Neural progenitor cell (in vitro differentiated cells): ENCODE measurements around the gene HSPA4. TPM values are rescaled to one million over a fixed set of nuclear protein-coding genes. Genes with fewer than 3 reads are reported as not detected.

ENCODE experiments used
- DNase-seq: peaks from one replicate; pipeline ENCODE4 v3.0.0-alpha.2; 2016; ENCODE audit warnings: low spot score
- H2AFZ ChIP-seq: fragments of 200-600 bp; sonication (generic); replicated peaks from 2 replicates; pipeline ENCODE4 v1.6.1; 2016; ENCODE audit warnings: antibody characterized with exemption
- H3F3A ChIP-seq: fragments of 200-600 bp; sonication (generic); 2 replicates; pipeline ENCODE4 v1.6.1; 2016; ENCODE audit warnings: antibody characterized with exemption, low read depth
- H3K27ac ChIP-seq: fragments of 200-600 bp; sonication (generic); 2 replicates; pipeline ENCODE4 v1.5.1; 2016; ENCODE audit warnings: mild to moderate bottlenecking
- H3K27me3 ChIP-seq: fragments of 200-600 bp; sonication (generic); 2 replicates; pipeline ENCODE4 v1.6.1; 2016; ENCODE audit warnings: mild to moderate bottlenecking, moderate library complexity
- H3K36me3 ChIP-seq: fragments of 200-600 bp; sonication (generic); 2 replicates; pipeline ENCODE4 v1.5.1; 2016
- H3K4me1 ChIP-seq: fragments of 200-600 bp; sonication (generic); 2 replicates; pipeline ENCODE4 v1.6.1; 2016; ENCODE audit warnings: mixed run types
- H3K4me2 ChIP-seq: fragments of 200-600 bp; sonication (generic); 2 replicates; pipeline ENCODE4 v1.6.1; 2016
- H3K4me3 ChIP-seq: fragments of 200-600 bp; sonication (generic); 2 replicates; pipeline ENCODE4 v1.5.1; 2016
- H3K79me2 ChIP-seq: fragments of 200-600 bp; sonication (generic); 2 replicates; pipeline ENCODE4 v1.6.1; 2016; ENCODE audit warnings: low read depth
- H3K9ac ChIP-seq: fragments of 200-600 bp; sonication (generic); 2 replicates; pipeline ENCODE4 v1.6.1; 2016
- H3K9me3 ChIP-seq: fragments of 200-600 bp; sonication (generic); 2 replicates; pipeline ENCODE4 v1.5.1; 2016; ENCODE audit warnings: low read depth
- H4K20me1 ChIP-seq: fragments of 200-600 bp; sonication (generic); 2 replicates; pipeline ENCODE4 v1.6.1; 2016; ENCODE audit warnings: low read depth
- H3K27ac Mint-ChIP-seq: 3 replicates; pipeline ENCODE4 v1.8.0; 2021; ENCODE audit warnings: mixed read lengths
- H3K27me3 Mint-ChIP-seq: 2 replicates; pipeline ENCODE4 v1.8.0; 2022; ENCODE audit warnings: low read depth, mild to moderate bottlenecking, inconsistent platforms, moderate library complexity, mixed read lengths; ENCODE audit not compliant: insufficient read depth
- H3K36me3 Mint-ChIP-seq: 3 replicates; pipeline ENCODE4 v1.8.0; 2021; ENCODE audit warnings: mixed read lengths
- H3K4me1 Mint-ChIP-seq: 3 replicates; pipeline ENCODE4 v1.8.0; 2021; ENCODE audit warnings: mixed read lengths
- H3K4me3 Mint-ChIP-seq: 3 replicates; pipeline ENCODE4 v1.8.0; 2021; ENCODE audit warnings: mild to moderate bottlenecking, moderate library complexity, mixed read lengths
- H3K9me3 Mint-ChIP-seq: 3 replicates; pipeline ENCODE4 v1.8.0; 2020; ENCODE audit warnings: mixed read lengths
- CTCF ChIP-seq: fragments of 200-600 bp; sonication (generic); IDR thresholded peaks from 2 replicates; pipeline ENCODE4 v1.5.1; 2017; ENCODE audit warnings: antibody characterized with exemption, mild to moderate bottlenecking
- EZH2 ChIP-seq: fragments of 200-600 bp; sonication (generic); IDR thresholded peaks from 2 replicates; pipeline ENCODE4 v1.6.1; 2017; ENCODE audit warnings: antibody characterized with exemption, mild to moderate bottlenecking, moderate library complexity
- EZH2phosphoT487 ChIP-seq: fragments of 200-600 bp; sonication (generic); IDR thresholded peaks from 2 replicates; pipeline ENCODE4 v1.6.1; 2017; ENCODE audit warnings: antibody characterized with exemption
- small RNA-seq: library from RNA; depleted of rRNA; stranded (forward); fragments of <200 nt; gene quantifications from one replicate; pipeline ENCODE3, GENCODE V24; 2015
- total RNA-seq: library from RNA; depleted of rRNA; stranded (reverse); fragments of >200 nt; gene quantifications from 2 replicates; pipeline ENCODE4 v1.2.3, GENCODE V29; 2015; ENCODE audit warnings: low replicate concordance

HSPA4 gene
- total RNA-seq, 1 donor from 2014 or later, result 232 TPM

GRCh38 chr5:133154274-133155075 is 102.7 kb downstream of the HSPA4 start:
- Mint-ChIP-seq H3K9me3 (no peaks in the 10 kb centered on the region), H3K27me3 (peaks cover 5% of the 10 kb centered on the region), H3K27ac (no peak overlapping the region), H3K36me3 (no peaks in the 10 kb centered on the region), H3K4me1 (peaks cover 7% of the 10 kb centered on the region), H3K4me3 (no peak overlapping the region)
- Histone ChIP-seq H3K36me3 (no peaks in the 10 kb centered on the region), H3K9me3 (no peaks in the 10 kb centered on the region), H2AFZ (no peak overlapping the region), H3K9ac (no peak overlapping the region), H3F3A (no peaks in the 10 kb centered on the region), H3K4me3 (no peak overlapping the region), H3K27ac (no peak overlapping the region), H3K4me2 (no peak overlapping the region), H4K20me1 (no peaks in the 10 kb centered on the region), H3K4me1 (no peaks in the 10 kb centered on the region), H3K27me3 (no peaks in the 10 kb centered on the region), H3K79me2 (no peaks in the 10 kb centered on the region)
- no peak for DNase-seq
- TF ChIP-seq CTCF (no peak), EZH2 (no peak), EZH2phosphoT487 (no peak)

DNA sequence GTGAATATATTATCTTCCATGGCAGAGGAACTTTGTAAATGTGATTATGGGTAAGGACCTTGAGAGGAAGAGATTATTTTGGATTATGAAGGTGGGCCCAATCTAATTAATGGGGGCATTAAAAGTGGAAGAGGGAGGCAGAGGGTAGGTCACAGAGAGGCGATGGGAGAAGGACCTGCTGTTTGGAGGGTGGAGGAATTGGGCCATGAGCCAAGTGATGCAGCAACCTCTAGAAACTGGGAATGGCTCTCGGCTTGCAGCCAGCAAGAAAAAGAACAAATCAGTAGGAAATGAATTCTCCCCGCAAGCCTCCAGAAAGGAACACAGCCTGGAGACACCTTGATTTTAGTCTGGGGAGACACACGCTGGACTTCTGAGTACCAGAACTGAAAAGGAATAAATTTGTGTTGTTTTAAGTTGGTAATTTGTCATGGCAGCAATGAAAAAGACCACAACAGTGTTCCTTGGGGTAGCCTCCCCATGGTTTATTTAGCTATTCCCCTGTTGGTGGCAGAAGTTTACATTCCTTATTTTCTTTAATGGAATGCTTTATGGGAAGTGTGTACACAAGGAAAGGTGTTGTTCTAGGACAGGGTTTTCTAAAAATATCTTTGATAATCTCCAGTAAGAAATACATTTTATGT is 103.6 kb downstream of the HSPA4 start:
- Histone ChIP-seq H3K4me2 (no peak overlapping the region), H3K27ac (no peak overlapping the region), H3K27me3 (no peaks in the 10 kb centered on the region), H3K4me3 (no peak overlapping the region), H4K20me1 (no peaks in the 10 kb centered on the region), H3K4me1 (no peaks in the 10 kb centered on the region), H2AFZ (no peak overlapping the region), H3K9ac (no peak overlapping the region), H3F3A (no peaks in the 10 kb centered on the region), H3K79me2 (no peaks in the 10 kb centered on the region), H3K36me3 (no peaks in the 10 kb centered on the region), H3K9me3 (no peaks in the 10 kb centered on the region)
- Mint-ChIP-seq H3K36me3 (no peaks in the 10 kb centered on the region), H3K4me3 (no peak overlapping the region), H3K27me3 (peaks cover 5% of the 10 kb centered on the region), H3K27ac (no peak overlapping the region), H3K9me3 (no peaks in the 10 kb centered on the region), H3K4me1 (no peaks in the 10 kb centered on the region)
- DNase-seq, result no peak
- no peak for TF ChIP-seq EZH2phosphoT487
- no peak for TF ChIP-seq CTCF
- no peak for TF ChIP-seq EZH2

Small RNAs within 50 kb of the gene (small RNA-seq; reads per million reads assigned to genes)
- gene AC113410.1 (not detected), gene AC113410.3 (not detected)

Other genes starting within 250 kb of the HSPA4 start
- gene SOWAHA, start 238.7 kb upstream of the HSPA4 start, total RNA-seq, result 0.03 TPM in 1 of 2 replicates, not detected in the other
- gene SHROOM1, start 221.4 kb upstream of the HSPA4 start, total RNA-seq, result 0.36 and 2.0 TPM in 2 replicates
- 0.46 and 0.82 TPM in 2 replicates for gene GDF9, start 185.5 kb upstream of the HSPA4 start, total RNA-seq
- gene UQCRQ, start 185.4 kb upstream of the HSPA4 start, total RNA-seq, result 45.0 and 63.1 TPM in 2 replicates
- 3.5 and 3.6 TPM in 2 replicates for gene LEAP2, start 178.3 kb upstream of the HSPA4 start, total RNA-seq
- gene AFF4, start 88.4 kb upstream of the HSPA4 start, total RNA-seq, result 48.7 and 63.6 TPM in 2 replicates
- 31.8 and 37.0 TPM in 2 replicates for gene ZCCHC10, start 25.5 kb upstream of the HSPA4 start, total RNA-seq